ENCODE results near the gene IGSF21. TPM values are rescaled to one million over a fixed set of nuclear protein-coding genes. Genes with fewer than 3 reads are reported as not detected.
A peak's percentile ranks its signal among the peaks of the same experiment; 100 is the strongest.

The IGSF21 gene
- total RNA-seq, 1 donor from 2014 or later: not detected

- Mint-ChIP-seq H3K27me3 (ENCODE audit: low read depth) (peaks cover 95% of the 10 kb centered on the region), H3K9me3 (no peaks in the 10 kb centered on the region), H3K4me1 (peaks cover 19% of the 10 kb centered on the region), H3K36me3 (no peaks in the 10 kb centered on the region), H3K4me3 (peak overlapping the region; percentile 49), H3K27ac (no peak overlapping the region)
- TF ChIP-seq CTCF (IDR thresholded peaks at IDR 0.05; ENCODE audit: unreplicated experiment): no peak
- no peak for DNase-seq (ENCODE audit: low spot score in 2 of 2, unreplicated experiment in 2 of 2)
Measured at GRCh38 chr1:18109756-18110597, 2.4 kb downstream of the IGSF21 start.

- peaks cover 19% of the 10 kb centered on the region for H3K4me1 Mint-ChIP-seq
- no peaks in the 10 kb centered on the region for H3K36me3 Mint-ChIP-seq
- no peak overlapping the region for H3K4me3 Mint-ChIP-seq
- no peak overlapping the region for H3K27ac Mint-ChIP-seq
- DNase-seq (ENCODE audit: low spot score in 2 of 2, unreplicated experiment in 2 of 2): no peak
- TF ChIP-seq CTCF (IDR thresholded peaks at IDR 0.05; ENCODE audit: unreplicated experiment): no peak
- peaks cover 95% of the 10 kb centered on the region for H3K27me3 Mint-ChIP-seq (ENCODE audit: low read depth)
- H3K9me3 Mint-ChIP-seq: no peaks in the 10 kb centered on the region
Measured at GRCh38 chr1:18110598-18110939, 3.0 kb downstream of the IGSF21 start.

- no peak for DNase-seq (ENCODE audit: low spot score in 2 of 2, unreplicated experiment in 2 of 2)
Measured at GRCh38 chr1:18110968-18111367, 3.4 kb downstream of the IGSF21 start.

GRCh38 chr1:18111605-18112297 is 4.2 kb downstream of the IGSF21 start:
- DNase-seq (ENCODE audit: low spot score in 2 of 2, unreplicated experiment in 2 of 2): no peak
- peaks cover 19% of the 10 kb centered on the region for H3K4me1 Mint-ChIP-seq
- no peaks in the 10 kb centered on the region for H3K36me3 Mint-ChIP-seq
- H3K27me3 Mint-ChIP-seq (ENCODE audit: low read depth): peaks cover 95% of the 10 kb centered on the region
- H3K27ac Mint-ChIP-seq: no peak overlapping the region
- no peak overlapping the region for H3K4me3 Mint-ChIP-seq
- no peaks in the 10 kb centered on the region for H3K9me3 Mint-ChIP-seq
- TF ChIP-seq CTCF (IDR thresholded peaks at IDR 0.05; ENCODE audit: unreplicated experiment): no peak

More at GRCh38 chr1:18110968-18111367, 3.4 kb downstream of the IGSF21 start:
- TF ChIP-seq CTCF (IDR thresholded peaks at IDR 0.05; ENCODE audit: unreplicated experiment): no peak
- peaks cover 19% of the 10 kb centered on the region for H3K4me1 Mint-ChIP-seq
- H3K27me3 Mint-ChIP-seq (ENCODE audit: low read depth): peaks cover 94% of the 10 kb centered on the region
- no peak overlapping the region for H3K27ac Mint-ChIP-seq
- H3K36me3 Mint-ChIP-seq: no peaks in the 10 kb centered on the region
- H3K4me3 Mint-ChIP-seq: no peak overlapping the region
- no peaks in the 10 kb centered on the region for H3K9me3 Mint-ChIP-seq

GRCh38 chr1:18112611-18113010 is 5.0 kb downstream of the IGSF21 start:
- Mint-ChIP-seq H3K27me3 (ENCODE audit: low read depth) (peaks cover 95% of the 10 kb centered on the region), H3K4me3 (no peak overlapping the region), H3K9me3 (no peaks in the 10 kb centered on the region), H3K4me1 (peaks cover 13% of the 10 kb centered on the region), H3K36me3 (no peaks in the 10 kb centered on the region), H3K27ac (no peak overlapping the region)
- no peak for DNase-seq (ENCODE audit: low spot score in 2 of 2, unreplicated experiment in 2 of 2)
- TF ChIP-seq CTCF (IDR thresholded peaks at IDR 0.05; ENCODE audit: unreplicated experiment): no peak
